Fibroblast of lung (primary cell): Measurements from ENCODE around the gene NCOR2. TPM values are rescaled to one million over a fixed set of nuclear protein-coding genes. Genes with fewer than 3 reads are reported as not detected.

ENCODE experiments used
- DNase-seq, 2 donors: peaks; one replicate each; pipeline versions ENCODE4 v3.0.0 to v3.0.0-alpha.2; 2010; ENCODE audit warnings: low read depth in 2 of 2
- H2AFZ ChIP-seq: 2 replicates; pipeline ENCODE4 v1.5.1; 2012; ENCODE audit warnings: low read length, control low read depth, inconsistent platforms
- H3K27ac ChIP-seq: 2 replicates; pipeline ENCODE4 v1.5.1; 2011; ENCODE audit warnings: low read length, control low read depth; ENCODE audit not compliant: insufficient read depth
- H3K27me3 ChIP-seq: 2 replicates; pipeline ENCODE4 v1.5.1; 2011; ENCODE audit warnings: mild to moderate bottlenecking, low read length; ENCODE audit not compliant: control insufficient read depth, insufficient read depth
- H3K36me3 ChIP-seq: 2 replicates; pipeline ENCODE4 v1.5.1; 2011; ENCODE audit warnings: low read length; ENCODE audit not compliant: control insufficient read depth, insufficient read depth
- H3K4me1 ChIP-seq: 2 replicates; pipeline ENCODE4 v1.5.1; 2011; ENCODE audit warnings: low read length; ENCODE audit not compliant: control insufficient read depth, insufficient read depth; ENCODE audit errors: extremely low read depth
- H3K4me2 ChIP-seq: 2 replicates; pipeline ENCODE4 v1.5.1; 2011; ENCODE audit warnings: low read length, control low read depth; ENCODE audit not compliant: insufficient read depth; ENCODE audit errors: extremely low read depth
- H3K4me3 ChIP-seq, 4 experiments: fragments of 200-600 bp in 1 of 4; sonication (generic) in 1 of 4; replicated peaks in 1 of 4; 2 replicates each; pipeline ENCODE4 v1.5.1; 2011 to 2016; ENCODE audit warnings: low read length in 4 of 4, low read depth in 3 of 4, mild to moderate bottlenecking in 3 of 4, control low read depth in 2 of 4, inconsistent platforms in 1 of 4, mixed read lengths in 1 of 4; ENCODE audit not compliant: insufficient read depth in 1 of 4; ENCODE audit errors: control extremely low read depth in 1 of 4
- H3K79me2 ChIP-seq: 2 replicates; pipeline ENCODE4 v1.5.1; 2012; ENCODE audit warnings: mild to moderate bottlenecking, low read length, inconsistent platforms; ENCODE audit not compliant: control insufficient read depth, insufficient read depth
- H3K9ac ChIP-seq: 2 replicates; pipeline ENCODE4 v1.5.1; 2011; ENCODE audit warnings: mild to moderate bottlenecking, low read length, control low read depth; ENCODE audit not compliant: insufficient read depth
- H3K9me3 ChIP-seq: 2 replicates; pipeline ENCODE4 v1.5.1; 2012; ENCODE audit warnings: low read depth, low read length; ENCODE audit not compliant: control insufficient read depth, insufficient read depth
- H4K20me1 ChIP-seq: 2 replicates; pipeline ENCODE4 v1.5.1; 2011; ENCODE audit warnings: low read length; ENCODE audit not compliant: control insufficient read depth, insufficient read depth; ENCODE audit errors: extremely low read depth
- EZH2 ChIP-seq: IDR thresholded peaks from 2 replicates; pipeline ENCODE4 v1.5.1; 2012; ENCODE audit warnings: low read length, control low read depth, mild to moderate bottlenecking; ENCODE audit errors: missing control alignments
- polyA plus RNA-seq, 2 donors: library from polyadenylated mRNA; depleted of rRNA in 1 of 2; stranded (reverse) in 1 of 2; unstranded in 1 of 2; fragments of >200 nt; gene quantifications; 2 replicates each; pipeline ENCODE4 v1.2.1, GENCODE V29; 2011 to 2012; ENCODE audit warnings: missing spikeins in 1 of 2
- total RNA-seq: library from RNA; depleted of rRNA; stranded (reverse); fragments of >200 nt; gene quantifications from 2 replicates; pipeline ENCODE4 v1.2.1, GENCODE V29; 2014
- TF ChIP-seq, protein P1 (sequence below), 2 donors: IDR thresholded peaks in 1 of 2; conservative IDR thresholded peaks in 1 of 2; 1 replicate in 1 of 2; 2 replicates in 1 of 2; pipeline ENCODE4 v1.5.1; 2011 to 2012; ENCODE audit warnings: low read length in 2 of 2, control low read depth in 1 of 2, inconsistent platforms in 1 of 2, low read depth in 1 of 2, mild to moderate bottlenecking in 1 of 2

NCOR2 gene
- total and polyA plus RNA-seq, 2 donors (not counting 1 experiment from before 2014, with no cell fraction given) = 6.1 to 17.2 TPM

DNA sequence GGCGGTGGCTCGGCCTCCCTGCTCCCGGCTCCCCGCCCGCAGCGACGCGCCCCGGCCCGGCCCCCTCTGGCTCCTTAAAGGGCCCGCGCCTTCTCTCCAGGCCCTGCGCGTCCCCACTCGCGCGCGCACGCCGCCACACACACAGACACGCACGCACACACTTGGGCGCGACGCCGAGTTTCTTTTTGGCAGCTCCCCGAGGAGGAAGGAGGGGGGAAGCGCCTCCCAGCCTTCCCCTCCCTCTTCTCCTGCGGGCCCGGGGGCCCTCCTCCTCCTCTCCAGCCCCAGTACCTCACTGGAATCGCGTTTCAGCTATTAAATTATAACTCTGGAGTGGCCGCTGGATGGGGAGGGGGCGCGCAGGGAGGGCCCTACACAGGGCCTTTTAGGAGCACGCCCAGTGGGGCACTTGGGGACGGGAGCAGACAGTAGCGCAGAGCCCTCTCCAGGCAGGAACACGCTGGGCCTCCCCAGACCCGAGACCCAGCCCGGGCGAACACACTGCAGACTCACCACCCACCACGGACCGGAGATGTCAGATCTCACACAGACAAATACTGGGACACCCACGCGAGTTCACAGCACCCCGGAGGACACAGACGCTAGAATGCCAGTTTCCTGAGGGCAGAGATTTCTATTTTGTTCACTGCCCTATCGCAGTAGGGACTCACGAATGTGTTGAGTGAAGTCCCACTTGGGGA, 411 bp upstream of the NCOR2 start:
- TF ChIP-seq, protein P1, sequence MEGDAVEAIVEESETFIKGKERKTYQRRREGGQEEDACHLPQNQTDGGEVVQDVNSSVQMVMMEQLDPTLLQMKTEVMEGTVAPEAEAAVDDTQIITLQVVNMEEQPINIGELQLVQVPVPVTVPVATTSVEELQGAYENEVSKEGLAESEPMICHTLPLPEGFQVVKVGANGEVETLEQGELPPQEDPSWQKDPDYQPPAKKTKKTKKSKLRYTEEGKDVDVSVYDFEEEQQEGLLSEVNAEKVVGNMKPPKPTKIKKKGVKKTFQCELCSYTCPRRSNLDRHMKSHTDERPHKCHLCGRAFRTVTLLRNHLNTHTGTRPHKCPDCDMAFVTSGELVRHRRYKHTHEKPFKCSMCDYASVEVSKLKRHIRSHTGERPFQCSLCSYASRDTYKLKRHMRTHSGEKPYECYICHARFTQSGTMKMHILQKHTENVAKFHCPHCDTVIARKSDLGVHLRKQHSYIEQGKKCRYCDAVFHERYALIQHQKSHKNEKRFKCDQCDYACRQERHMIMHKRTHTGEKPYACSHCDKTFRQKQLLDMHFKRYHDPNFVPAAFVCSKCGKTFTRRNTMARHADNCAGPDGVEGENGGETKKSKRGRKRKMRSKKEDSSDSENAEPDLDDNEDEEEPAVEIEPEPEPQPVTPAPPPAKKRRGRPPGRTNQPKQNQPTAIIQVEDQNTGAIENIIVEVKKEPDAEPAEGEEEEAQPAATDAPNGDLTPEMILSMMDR (conservative IDR thresholded peaks at IDR 0.05 in 1 of 2, IDR thresholded peaks at IDR 0.05 in 1 of 2; ENCODE audit: low read depth in 1 of 2, low read length in 2 of 2) = no peak
- TF ChIP-seq EZH2 = no peak
- Histone ChIP-seq H3K27me3 (no peaks in the 10 kb centered on the region), H3K79me2 (peaks cover 36% of the 10 kb centered on the region), H3K36me3 (no peaks in the 10 kb centered on the region), H3K4me1 (peaks cover 24% of the 10 kb centered on the region), H3K9me3 (no peaks in the 10 kb centered on the region), H2AFZ (peak overlapping the region; percentile 5), H3K4me2 (peak overlapping the region; percentile 84), H3K27ac (peak overlapping the region; percentile 86), H3K9ac (peak overlapping the region; percentile 64), H3K4me3 (peak overlapping the region in 3 of 4 experiments; percentile 1 to 33 (median 27)), H4K20me1 (no peaks in the 10 kb centered on the region)
- peak; percentile 96 to 97 for DNase-seq

DNA sequence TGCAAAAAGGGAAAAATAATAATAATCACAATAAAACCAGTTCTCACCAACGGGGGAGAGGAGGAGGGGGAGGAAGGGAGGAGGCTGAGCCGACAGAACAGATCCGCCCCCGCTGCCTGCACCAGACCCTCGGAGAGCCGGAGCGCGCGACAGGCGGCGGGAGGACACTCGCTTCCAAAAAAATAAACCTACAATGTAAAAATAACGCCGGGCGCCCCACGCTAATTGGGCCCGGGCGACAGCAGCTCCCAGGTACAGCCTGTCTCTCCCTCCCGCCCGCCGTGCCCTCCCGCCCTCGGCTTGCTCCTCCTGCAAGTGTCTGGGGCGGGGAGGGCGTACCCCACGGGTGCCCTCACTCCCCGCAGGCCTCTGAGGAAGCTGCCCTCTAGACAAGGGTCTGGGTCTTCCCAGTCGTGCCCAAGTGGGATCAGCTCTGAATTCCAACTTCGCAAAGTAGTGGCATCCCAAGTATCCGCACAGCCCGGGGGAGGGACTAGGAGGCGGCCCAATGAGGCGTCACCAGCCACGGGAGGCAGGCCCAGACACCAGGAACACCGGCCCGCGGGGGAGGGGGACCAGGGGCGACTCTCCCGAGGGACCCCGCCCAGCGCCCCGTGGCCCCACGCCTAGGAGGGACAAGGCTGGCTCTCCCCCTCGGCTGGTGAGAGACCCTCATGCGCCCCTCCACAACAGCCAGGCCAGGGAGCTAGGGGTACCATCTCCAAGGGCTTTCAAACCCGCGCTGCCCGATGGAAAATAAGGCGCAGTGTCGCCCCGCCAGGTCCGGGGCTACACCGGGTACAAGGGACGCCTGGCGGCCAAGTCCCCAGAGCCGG, 1.0 kb downstream of the NCOR2 start:
- peaks cover 49% of the 10 kb centered on the region for H3K79me2 ChIP-seq
- H3K4me1 ChIP-seq = peaks cover 24% of the 10 kb centered on the region
- H3K4me2 ChIP-seq = peak overlapping the region; percentile 69
- H4K20me1 ChIP-seq = no peaks in the 10 kb centered on the region
- no peaks in the 10 kb centered on the region for H3K27me3 ChIP-seq
- peak overlapping the region; percentile 90 for H3K27ac ChIP-seq
- H2AFZ ChIP-seq = no peak overlapping the region
- H3K9me3 ChIP-seq = no peaks in the 10 kb centered on the region
- peak overlapping the region; percentile 95 for H3K9ac ChIP-seq
- peak; percentile 64 to 80 for DNase-seq
- peak overlapping the region; percentile 74 to 96 (median 86) for H3K4me3 ChIP-seq
- no peaks in the 10 kb centered on the region for H3K36me3 ChIP-seq
- TF ChIP-seq, protein P1 (conservative IDR thresholded peaks at IDR 0.05 in 1 of 2, IDR thresholded peaks at IDR 0.05 in 1 of 2; ENCODE audit: low read depth in 1 of 2, low read length in 2 of 2) = no peak
- no peak for TF ChIP-seq EZH2

DNA sequence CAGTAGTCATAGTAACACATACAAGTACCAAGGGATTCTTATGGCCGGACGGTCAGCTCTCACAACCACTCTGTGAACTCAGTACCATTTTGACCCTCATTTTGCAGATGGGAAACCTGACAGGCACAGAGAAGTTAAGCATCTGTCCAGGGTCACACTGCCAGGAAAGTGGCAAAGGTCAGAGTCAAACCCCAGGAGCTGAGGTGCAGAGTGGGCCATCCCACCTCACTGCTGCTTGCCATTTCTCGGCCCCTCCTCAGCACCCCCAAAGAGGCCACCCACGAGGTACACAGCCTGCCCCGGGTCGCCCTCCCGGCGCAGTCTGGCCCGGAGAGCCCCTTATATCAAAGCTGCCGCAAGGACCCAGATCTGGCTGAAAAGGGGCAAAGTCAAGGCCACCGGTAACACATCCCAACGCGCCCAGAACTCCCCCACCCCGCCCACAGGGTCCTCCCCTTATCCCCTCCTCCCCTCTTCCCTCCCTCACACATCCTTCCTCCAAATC, 1.7 kb downstream of the NCOR2 start:
- no peaks in the 10 kb centered on the region for H3K36me3 ChIP-seq
- no peak for TF ChIP-seq EZH2
- TF ChIP-seq, protein P1 (conservative IDR thresholded peaks at IDR 0.05 in 1 of 2, IDR thresholded peaks at IDR 0.05 in 1 of 2; ENCODE audit: low read depth in 1 of 2, low read length in 2 of 2) = no peak
- no peak overlapping the region for H2AFZ ChIP-seq
- H3K9me3 ChIP-seq = no peaks in the 10 kb centered on the region
- peaks cover 55% of the 10 kb centered on the region for H3K79me2 ChIP-seq
- H3K4me2 ChIP-seq = peak overlapping the region; percentile 94
- H3K27ac ChIP-seq = peak overlapping the region; percentile 50
- peak overlapping the region; percentile 95 for H3K9ac ChIP-seq
- H4K20me1 ChIP-seq = no peaks in the 10 kb centered on the region
- peaks cover 24% of the 10 kb centered on the region for H3K4me1 ChIP-seq
- peak overlapping the region; percentile 74 to 96 (median 86) for H3K4me3 ChIP-seq
- H3K27me3 ChIP-seq = no peaks in the 10 kb centered on the region
- no peak for DNase-seq
